HG03558 (cell line): ENCODE measurements around the gene CCL23.
"Not testable (repeated sequence)": the region's sequence is repeated elsewhere in the genome, so short reads cannot be mapped to it uniquely, and the experiment has no call there.

Experiments
- ATAC-seq: cut with Tn5 transposase; IDR thresholded peaks from one replicate; pipeline ENCODE4 v1.9.1; 2021; ENCODE audit warnings: moderate number of reproducible peaks; ENCODE audit not compliant: unreplicated experiment; ENCODE audit errors: extremely low read depth

The CCL23 gene, protein sequence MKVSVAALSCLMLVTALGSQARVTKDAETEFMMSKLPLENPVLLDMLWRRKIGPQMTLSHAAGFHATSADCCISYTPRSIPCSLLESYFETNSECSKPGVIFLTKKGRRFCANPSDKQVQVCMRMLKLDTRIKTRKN

DNA sequence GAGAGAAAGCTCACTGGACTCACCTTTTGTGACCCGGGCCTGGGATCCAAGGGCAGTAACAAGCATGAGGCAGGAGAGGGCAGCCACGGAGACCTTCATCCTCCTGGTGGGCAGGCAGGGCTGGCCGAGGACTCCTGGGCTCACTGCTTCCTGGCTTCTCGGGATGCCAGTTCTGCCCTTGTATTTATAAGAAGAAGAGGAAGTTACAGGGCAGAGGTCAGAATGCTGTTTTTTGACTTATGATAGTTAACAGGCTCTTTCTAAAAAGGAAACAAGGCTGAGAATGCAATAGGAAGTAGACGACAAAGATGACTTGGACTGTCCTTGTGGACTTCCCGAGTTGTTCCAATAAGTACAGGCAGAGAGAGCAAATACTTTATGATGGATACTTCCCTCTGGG, at the start of gene CCL23:
CCL23 (minus strand) TSS at position 174 of the 400 bp plus-strand sequence; CDS start at position 99, 75 bp downstream.
- no peak for ATAC-seq

DNA sequence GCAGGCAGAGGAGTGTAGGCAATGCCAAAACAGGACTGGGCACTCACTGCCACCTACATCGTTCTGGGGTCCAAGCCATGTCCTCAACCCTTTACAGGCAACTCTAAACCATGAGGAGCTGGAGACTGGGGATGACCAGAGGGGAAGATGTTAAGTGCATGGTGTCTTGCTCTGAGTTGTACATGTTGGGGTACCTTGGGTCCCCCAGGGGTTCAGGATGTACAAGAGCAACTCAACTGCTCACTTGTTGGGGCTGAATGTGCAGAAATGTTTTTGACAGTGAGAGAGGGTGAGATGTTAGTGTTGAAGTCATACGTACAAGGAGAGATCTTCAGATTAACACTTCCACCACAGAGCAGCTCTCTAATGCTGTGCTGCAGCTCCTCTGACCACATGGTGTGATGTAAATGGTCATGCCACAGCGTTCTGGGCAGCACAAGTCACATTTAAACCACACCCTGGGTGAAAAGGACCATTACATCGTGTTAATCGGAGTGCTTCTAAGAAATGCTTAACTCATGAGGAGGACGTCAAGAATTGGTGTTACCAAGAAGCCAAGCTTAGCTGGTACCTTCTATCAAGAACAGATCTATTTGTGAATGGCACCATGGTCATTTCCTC, 48.7 kb upstream of the CCL23 start:
- ATAC-seq = no peak

DNA sequence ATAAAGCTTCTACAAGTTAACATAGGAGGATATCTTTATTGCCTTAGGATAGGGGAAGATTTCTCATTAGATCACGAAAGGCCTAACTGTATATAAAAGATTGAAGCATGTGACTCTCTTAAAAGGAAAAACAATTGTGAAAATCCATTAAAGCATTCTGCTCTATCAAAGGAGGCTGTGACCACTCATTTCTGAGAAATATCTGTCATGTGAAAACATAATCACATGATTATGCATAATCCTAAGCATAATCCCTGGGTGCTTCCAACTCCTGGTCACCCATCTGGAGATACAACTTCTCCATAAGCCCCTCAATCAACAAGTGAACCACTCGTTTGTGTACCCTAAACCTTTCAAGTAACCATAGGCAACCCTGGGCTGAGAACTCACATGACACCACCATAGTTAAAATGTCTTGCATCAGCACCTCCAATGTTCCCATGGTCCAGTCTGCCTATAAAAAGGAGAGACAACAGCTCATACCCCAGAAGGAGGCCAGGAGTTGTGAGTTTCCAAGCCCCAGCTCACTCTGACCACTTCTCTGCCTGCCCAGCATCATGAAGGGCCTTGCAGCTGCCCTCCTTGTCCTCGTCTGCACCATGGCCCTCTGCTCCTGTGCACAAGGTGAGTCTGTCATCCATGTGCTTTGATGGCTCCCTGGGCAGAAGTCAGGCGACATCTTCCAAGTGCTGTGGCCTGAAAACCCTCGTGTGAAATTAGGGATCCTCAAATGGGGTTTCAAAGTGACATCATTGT, 46.2 kb upstream of the CCL23 start, which contains the start of gene CCL18:
CCL18 (plus strand) TSS at position 487 of the 756 bp plus-strand sequence; CDS start at position 558, 71 bp downstream.
- no peak for ATAC-seq

DNA sequence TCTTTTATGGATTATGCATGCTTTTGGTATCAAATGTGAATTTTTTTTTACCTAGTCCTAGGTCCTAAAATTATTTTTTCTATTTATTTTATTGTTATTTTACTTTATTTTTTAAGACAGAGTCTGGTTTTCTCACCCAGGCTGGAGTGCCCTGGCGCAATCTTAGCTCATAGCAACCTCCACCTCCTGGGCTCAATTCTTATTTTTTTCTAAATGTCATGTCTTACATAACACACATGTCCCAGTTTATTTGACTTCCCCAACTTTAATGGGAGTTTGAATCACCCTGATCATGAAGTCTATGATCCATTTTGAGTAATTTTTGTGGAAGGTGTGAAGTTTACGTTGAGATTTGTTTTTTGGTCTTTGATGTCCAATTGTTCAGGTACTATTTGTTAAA, 43.0 kb upstream of the CCL23 start:
- ATAC-seq = no peak

DNA sequence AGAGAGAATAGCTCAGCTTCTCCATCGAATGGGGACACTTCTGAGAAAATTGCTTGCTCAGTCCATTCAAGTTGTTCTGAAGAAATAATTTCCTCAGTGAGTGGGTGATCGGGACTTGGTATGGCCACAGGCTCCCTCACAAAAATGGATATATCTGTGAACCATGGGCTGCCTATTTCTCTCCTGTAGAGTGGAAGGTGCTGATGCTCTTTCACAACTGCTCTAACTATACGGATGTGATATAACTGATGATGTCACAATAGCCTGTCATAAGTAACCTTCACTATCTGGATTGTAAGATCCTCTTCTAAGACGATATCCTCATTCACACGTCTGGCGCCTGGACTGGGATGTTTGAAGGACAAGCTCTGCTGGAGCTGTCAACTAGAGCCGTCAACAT, 41.6 kb upstream of the CCL23 start:
- no peak for ATAC-seq

DNA sequence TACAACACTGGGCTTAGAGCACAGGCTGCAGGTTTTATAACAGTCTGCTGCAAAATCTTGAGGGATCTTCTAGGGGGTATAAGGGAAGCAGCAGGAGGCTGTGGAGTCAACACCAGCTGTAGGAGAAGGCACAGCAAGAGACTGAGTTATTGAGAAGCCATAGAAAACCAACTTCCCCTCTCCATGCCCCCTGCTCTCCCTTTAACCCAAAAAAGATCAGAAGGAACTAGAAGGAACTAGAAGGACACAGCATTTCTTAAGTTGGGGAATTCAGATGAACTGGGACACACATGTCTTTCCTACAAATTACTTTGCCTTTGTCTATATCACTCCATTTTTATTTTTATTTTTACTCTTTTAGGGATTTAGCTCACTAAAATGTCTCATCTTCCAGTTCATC, 40.1 kb upstream of the CCL23 start:
- no peak for ATAC-seq

DNA sequence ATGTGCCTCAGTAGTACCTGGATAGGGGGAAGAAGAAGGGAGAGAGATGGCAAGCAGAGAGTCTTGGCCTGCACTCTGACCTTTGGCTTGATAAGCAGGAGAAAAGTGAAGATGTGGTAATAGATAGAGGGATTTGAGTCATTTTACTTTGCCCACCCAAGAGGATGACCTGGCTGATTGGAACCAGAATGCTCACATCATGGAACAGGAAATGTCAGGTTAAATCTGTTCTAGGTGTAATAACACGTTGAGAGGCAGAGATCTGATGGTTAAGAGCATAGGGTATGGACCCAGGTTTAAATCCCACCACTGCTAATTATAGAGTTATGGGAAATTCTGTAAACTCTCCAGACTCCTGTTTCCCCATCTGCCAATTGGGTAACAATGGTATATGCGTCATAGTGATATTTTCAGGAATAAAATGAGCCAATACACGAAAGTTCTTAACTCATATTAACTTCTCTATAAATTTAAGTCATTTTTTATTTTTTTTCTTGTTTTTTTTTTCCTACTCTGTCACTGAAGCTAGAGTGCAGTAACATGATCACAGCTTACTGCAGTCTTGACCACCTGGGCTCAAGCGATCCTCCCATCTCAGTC, 38.2 kb upstream of the CCL23 start:
- ATAC-seq = no peak

DNA sequence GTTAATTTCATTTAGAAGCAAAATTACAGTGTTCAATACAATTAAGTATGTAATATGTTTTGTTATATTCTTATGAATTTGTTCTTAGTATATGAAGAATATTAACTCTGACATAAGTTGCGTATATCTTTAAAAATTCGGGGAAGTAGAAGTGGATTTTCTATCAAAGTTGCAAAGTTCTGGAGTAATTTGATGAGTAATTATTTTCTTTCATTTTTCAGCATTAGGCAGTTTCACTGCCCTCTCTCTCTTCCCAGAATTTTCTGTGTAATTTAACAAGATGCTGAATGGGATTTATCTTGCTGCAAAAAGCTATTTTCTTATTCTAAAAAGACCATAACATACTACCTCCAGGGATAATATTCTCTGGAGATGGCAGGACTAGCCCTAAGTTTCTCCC, 37.4 kb upstream of the CCL23 start:
- no peak for ATAC-seq

DNA sequence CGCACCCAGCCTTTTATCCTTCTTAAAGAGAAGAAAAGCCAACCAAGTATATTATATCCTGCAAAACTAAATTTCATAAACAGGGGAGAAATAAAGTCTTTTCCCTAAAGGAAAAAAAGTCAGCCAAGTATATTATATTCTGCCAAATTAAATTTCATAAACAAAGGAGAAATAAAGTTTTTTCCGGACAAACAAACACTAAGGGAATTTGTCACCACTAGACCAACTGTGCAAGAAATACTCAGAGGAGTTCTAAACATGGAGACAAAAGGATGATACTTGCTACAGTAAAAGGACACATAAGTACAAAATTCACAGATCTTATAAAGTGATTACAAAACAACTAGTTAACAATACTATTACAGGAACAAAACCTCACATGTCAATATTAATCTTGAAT, 31.9 kb upstream of the CCL23 start:
- no peak for ATAC-seq

DNA sequence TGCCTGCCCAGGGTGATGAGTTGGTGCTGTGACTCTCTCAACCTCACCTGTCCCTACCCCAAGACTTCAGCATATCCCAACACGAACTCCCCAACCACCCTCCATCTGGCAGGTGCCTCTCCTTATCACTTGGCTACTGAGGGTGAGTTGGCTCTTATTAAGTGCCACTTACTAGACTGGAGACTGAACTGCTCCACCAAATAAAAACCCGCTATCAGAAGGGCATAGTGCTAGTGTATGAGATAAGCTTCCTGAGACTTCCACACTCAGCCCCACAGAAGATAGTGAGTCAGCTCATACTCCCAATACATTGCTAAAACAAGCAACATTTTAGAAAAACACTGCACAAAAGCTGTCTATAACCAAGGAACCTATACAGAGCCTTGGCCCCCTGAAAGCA, 30.3 kb upstream of the CCL23 start:
- ATAC-seq = no peak

DNA sequence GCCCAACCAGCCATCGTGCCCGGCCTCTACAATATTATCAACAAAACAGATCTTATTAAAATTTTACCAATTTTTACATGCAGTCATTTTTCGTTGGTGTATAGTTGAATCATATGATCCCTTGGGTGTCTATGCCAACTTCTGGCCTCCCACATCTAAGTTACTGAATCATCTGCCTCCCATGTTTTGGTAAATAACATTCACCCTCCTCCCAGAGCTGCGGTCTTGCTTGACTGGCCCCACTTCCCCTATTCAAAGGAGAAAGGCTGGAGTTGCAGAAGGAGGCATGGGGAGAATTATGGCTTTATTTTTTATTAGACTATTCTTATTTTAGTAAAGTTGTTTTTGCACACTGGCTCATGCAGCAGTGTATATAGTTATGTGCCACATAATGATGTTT, 18.5 kb upstream of the CCL23 start:
- ATAC-seq = no peak

DNA sequence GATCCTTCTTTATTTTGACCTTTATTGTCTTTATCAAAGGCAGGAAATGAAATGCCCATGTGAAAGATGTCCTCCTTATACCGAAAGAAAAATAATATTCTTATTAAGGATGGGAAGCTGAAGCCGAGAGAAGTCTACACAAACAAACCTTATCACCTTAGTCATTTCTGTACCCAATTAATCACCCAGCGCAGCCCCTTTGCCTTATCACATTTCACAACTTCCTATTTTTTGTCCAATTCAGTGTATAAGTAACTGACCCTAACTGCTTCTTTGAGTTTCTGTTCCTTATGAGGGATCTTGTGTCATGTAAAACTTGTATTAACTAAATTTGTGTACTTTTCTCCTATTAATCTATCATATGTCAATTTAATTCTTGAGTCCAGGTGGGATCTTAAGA, 16.4 kb upstream of the CCL23 start:
- no peak for ATAC-seq

DNA sequence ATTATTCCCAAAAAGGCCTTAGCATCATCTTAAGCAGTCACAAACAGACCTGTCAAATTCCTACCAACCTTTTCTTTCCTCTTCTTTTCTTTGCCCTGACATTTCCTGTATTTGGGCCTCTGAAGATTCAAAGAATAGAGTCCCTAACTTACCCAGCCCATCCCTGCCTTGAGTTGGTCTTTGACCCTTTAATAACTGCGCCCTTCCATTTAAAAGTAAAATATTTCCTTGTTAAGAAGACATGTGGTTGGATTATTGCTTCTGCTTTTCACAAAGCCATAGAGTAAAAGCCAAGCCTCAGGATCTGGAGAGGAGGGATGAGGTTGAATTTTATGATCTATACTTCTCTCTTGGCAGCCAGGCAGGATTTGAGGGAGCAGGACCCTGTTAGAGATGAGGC, 13.2 kb upstream of the CCL23 start:
- no peak for ATAC-seq

DNA sequence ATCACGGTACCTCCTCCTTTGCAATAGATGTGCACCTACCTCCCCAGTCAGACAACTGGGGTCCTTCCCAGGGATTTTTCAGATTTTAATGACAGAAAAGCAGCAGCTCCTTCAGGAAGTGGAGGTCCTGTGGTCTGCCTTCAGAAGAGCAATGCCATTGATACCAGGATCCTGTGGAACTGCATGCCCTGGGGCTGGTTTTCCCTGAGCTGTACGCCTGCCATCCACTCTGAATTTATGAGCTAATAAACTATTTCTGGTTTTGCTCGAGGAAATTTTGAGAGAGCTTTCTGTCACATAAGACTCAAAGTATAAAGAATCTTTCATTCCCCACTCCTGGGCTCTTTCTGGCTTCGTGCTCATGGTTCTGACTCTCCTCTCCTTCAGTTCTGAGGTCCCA, 10.0 kb upstream of the CCL23 start:
- ATAC-seq = no peak

DNA sequence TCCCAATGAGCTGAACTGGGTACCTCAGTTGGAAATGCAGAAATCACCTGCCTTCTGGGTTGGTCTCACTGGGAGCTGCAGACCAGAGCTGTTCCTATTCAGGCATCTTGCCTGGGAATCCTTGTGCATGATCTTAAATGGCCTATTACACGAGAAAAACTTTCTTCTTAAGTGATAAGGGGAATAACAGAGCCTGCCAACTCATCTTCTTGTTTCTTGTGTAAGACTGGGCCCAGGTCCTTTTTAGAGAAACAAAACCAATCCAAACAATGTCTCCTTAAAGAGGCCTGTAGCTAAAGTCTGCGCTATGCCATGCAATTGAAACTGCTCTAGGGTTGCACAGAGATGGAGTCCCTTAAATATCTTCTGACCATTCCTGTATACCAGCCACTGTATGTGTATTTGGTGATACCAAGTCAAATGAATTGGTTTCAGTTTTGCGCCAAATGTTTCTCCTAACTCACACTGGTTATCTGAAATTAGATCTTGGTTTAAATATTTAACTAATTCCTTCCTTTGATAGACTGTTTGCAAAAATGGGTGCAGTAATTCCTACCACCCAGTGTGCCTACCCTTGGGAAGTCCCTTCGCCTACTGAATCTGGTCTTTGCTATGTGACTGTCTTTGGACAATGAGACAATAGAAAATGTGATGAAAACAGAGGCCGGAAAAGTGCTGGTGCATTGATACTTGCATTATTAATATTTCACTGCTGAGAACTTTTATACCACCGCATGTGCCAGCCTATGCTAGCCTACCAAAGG, 6.5 kb upstream of the CCL23 start:
- no peak for ATAC-seq

DNA sequence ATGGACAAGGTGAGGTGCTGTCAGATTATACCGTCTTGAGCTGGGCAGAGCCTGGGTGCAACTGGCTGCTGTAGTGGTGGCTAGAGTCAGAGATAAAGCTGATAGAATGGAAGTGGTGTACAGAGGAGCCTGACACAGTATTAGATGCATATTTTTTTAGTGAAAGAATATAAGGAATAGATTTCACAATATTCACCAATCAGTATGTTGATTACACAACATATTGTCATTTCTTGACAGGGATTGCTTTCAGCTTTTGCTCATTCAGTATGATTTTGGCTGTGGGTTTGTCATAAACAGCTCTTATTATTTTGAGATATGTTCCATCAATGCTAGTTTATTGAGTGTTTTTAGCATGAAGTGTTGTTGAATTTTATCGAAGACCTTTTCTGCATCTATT, 1.7 kb upstream of the CCL23 start:
- ATAC-seq = no peak

DNA sequence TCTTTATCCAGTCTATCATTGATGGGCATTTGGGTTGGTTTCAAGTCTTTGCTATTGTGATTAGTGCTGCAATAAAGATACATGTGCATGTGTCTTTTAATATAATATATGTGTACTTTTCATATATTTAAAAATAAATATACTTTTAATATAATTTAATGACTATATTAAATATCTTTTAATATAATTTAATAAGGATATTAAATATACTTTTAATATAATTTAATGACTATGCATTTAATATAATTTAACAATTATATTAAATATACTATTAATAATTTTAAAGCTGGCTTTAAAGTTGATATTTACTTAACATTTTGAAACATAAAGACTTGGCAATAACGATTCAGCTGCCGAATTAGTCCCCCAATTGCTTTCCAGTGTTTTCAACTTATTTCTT, 1.2 kb downstream of the CCL23 start:
- no peak for ATAC-seq

DNA sequence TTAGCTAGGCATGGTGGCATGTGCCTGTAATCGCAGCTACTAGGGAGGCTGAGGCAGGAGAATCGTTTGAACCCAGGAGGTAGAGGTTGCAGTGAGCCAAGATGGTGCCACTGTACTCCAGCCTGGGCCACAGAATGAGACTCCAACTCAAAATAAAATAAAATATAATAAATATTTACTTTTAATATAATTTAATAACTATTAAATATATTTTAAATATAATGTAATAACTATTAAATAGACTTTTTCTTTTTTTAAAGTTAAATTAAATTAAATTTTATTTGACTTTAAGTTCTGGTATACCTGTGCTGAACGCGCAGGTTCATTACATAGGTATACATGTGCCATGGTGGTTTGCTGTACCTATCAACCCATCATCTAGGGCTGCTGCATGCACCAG, 1.9 kb downstream of the CCL23 start:
- not testable (repeated sequence) for ATAC-seq

DNA sequence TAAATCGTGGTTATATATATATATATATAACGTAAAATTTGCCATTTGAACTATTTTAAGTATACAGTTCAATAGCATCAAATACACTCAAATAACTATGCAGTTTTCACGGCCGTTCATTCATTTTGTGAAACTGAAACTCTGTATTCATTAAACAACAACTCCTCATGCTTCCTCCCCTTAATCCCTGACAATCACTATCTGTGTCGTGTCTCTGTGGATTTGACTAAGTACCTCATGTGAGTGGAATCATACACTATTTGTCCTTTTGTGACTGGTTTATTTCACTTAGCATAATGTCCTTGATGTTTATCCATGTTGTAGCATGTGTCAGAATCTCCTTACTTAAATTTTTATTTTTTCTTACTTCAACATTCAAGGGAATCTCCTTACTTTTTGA, 2.8 kb downstream of the CCL23 start:
- no peak for ATAC-seq

DNA sequence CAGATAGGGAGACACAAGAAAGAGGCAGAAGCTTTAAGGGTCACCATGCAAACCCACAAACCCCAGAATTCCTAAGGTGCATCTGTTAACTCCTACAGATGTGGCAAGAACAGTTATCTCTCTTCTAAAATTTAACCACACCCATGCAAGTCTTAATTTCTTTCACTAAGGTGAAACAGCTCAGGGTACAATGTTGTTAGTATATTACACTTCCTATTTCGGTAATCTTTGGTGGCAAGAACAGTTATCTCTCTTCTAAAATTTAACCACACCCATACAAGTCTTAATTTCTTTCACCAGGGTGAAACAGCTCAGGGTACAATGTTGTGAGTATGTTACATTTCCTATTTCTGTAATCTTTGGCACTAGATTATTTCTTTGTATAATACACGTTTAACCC, 6.6 kb downstream of the CCL23 start:
- no peak for ATAC-seq
